GM12878 (cell line): ENCODE results near the gene CALN1. TPM values are rescaled to one million over a fixed set of nuclear protein-coding genes. Genes with fewer than 3 reads are reported as not detected.

Source experiments
- ATAC-seq: fragments of 200-7000 bp; cut with Tn5 transposase; 3 replicates; pipeline ENCODE4 v1.9.1; 2020; ENCODE audit warnings: mild to moderate bottlenecking, moderate library complexity
- BruUV-seq: library from RNA; stranded (reverse); fragments of 400-500 nt; replicated peaks from 2 replicates; lab custom pipeline; 2021; lab: Mats Ljungman, UMichigan
- CTCF ChIA-PET: fragments of 300-600 bp; sonication (Branson Sonifier 250); formaldehyde crosslinking; extraction: SDS; loops from one replicate; lab custom pipeline; 2021; ENCODE audit warnings: inconsistent platforms; lab: Yijun Ruan, JAX
- POLR2A ChIA-PET: fragments of 350-600 bp; formaldehyde crosslinking; extraction: SDS; loops from one replicate; lab custom pipeline; 2021; ENCODE audit warnings: inconsistent platforms; lab: Charles Lee
- RAD21 ChIA-PET: fragments of 300-600 bp; sonication (Branson Sonifier 250); formaldehyde crosslinking; loops from one replicate; lab custom pipeline; 2023; ENCODE audit warnings: antibody characterized with exemption; ENCODE audit not compliant: unreplicated experiment; lab: Charles Lee
- SMC1A ChIA-PET: fragments of 300-600 bp; sonication (Branson Sonifier 250); formaldehyde crosslinking; loops from one replicate; lab custom pipeline; 2023; ENCODE audit not compliant: unreplicated experiment, uncharacterized antibody; lab: Charles Lee
- DNase-seq: peaks from one replicate; pipeline ENCODE4 v3.0.0-alpha.2; 2011; ENCODE audit warnings: low read depth, low spot score
- FAIRE-seq: peaks from 3 replicates; lab custom pipeline; 2011; peaks lifted over from hg19 to GRCh38; lab: Jason Lieb, UNC
- H2AFZ ChIP-seq: 2 replicates; pipeline ENCODE4 v1.6.0; 2011; ENCODE audit warnings: low read depth, low read length, control low read depth; ENCODE audit not compliant: control insufficient read depth
- H3K27ac ChIP-seq: 2 replicates; pipeline ENCODE4 v1.5.1; 2011; ENCODE audit warnings: control low read depth; ENCODE audit not compliant: control insufficient read depth, insufficient read depth
- H3K27me3 ChIP-seq, 2 experiments: replicated peaks in 1 of 2; 2 replicates each; pipeline versions ENCODE4 v1.6.0 to v1.6.1; 2011; ENCODE audit warnings: low read length in 1 of 2; ENCODE audit not compliant: control insufficient read depth in 2 of 2, insufficient read depth in 2 of 2
- H3K36me3 ChIP-seq, 2 experiments: 2 replicates each; pipeline ENCODE4 v1.5.1; 2011; ENCODE audit warnings: low read length in 1 of 2; ENCODE audit not compliant: control insufficient read depth in 2 of 2, insufficient read depth in 2 of 2
- H3K4me1 ChIP-seq: 2 replicates; pipeline ENCODE4 v1.6.1; 2011; ENCODE audit warnings: mild to moderate bottlenecking, low read length, moderate library complexity, mixed read lengths; ENCODE audit not compliant: control insufficient read depth, insufficient read depth
- H3K4me2 ChIP-seq: 2 replicates; pipeline ENCODE4 v1.6.0; 2011; ENCODE audit warnings: control low read depth; ENCODE audit not compliant: control insufficient read depth, insufficient read depth
- H3K4me3 ChIP-seq: fragments of 200-600 bp; sonication (generic); 2 replicates; pipeline ENCODE4 v1.5.1; 2016
- H3K79me2 ChIP-seq: 2 replicates; pipeline ENCODE4 v1.6.0; 2011; ENCODE audit warnings: low read length; ENCODE audit not compliant: control insufficient read depth, insufficient read depth
- H3K9ac ChIP-seq: 2 replicates; pipeline ENCODE4 v1.8.0; 2011; ENCODE audit warnings: low read length, control low read depth, mixed read lengths; ENCODE audit not compliant: control insufficient read depth, insufficient read depth
- H3K9me3 ChIP-seq: replicated peaks from 3 replicates; pipeline ENCODE4 v1.5.1; 2011; ENCODE audit warnings: mild to moderate bottlenecking, low read length; ENCODE audit not compliant: control insufficient read depth, insufficient read depth
- H4K20me1 ChIP-seq: 2 replicates; pipeline ENCODE4 v1.6.0; 2011; ENCODE audit not compliant: control insufficient read depth, insufficient read depth
- ASH2L ChIP-seq: fragments of 300-600, 200-600 bp; sonication (generic); IDR thresholded peaks from 2 replicates; pipeline ENCODE4 v1.6.1; 2017; ENCODE audit warnings: low read depth, mild to moderate bottlenecking, borderline replicate concordance
- DPF2 ChIP-seq: fragments of 450-650 bp; IDR thresholded peaks from 2 replicates; pipeline ENCODE4 v1.6.1; 2017; ENCODE audit warnings: mild to moderate bottlenecking
- EED ChIP-seq: sonication (generic); IDR thresholded peaks from 2 replicates; pipeline ENCODE4 v1.6.1; 2016; ENCODE audit warnings: antibody characterized with exemption, low read depth
- GABPA ChIP-seq: IDR thresholded peaks from 2 replicates; pipeline ENCODE4 v1.6.1; 2014; ENCODE audit warnings: antibody characterized with exemption, low read depth, mild to moderate bottlenecking, inconsistent platforms
- HCFC1 ChIP-seq: fragments of 150-350 bp; IDR thresholded peaks from 2 replicates; pipeline ENCODE4 v1.6.1; 2014; ENCODE audit warnings: low read length
- TCF7 ChIP-seq: IDR thresholded peaks from 2 replicates; pipeline ENCODE4 v1.6.1; 2014; ENCODE audit warnings: antibody characterized with exemption, borderline replicate concordance
- YBX1 ChIP-seq: fragments of 450-650 bp; IDR thresholded peaks from 2 replicates; pipeline ENCODE4 v1.6.1; 2016; ENCODE audit warnings: antibody characterized with exemption
- ZNF274 ChIP-seq: IDR thresholded peaks from one replicate; pipeline ENCODE4 v1.8.0; 2011; ENCODE audit not compliant: insufficient read length, insufficient read depth
- ZNF622 ChIP-seq: fragments of 450-650 bp; IDR thresholded peaks from 2 replicates; pipeline ENCODE4 v1.6.1; 2017; ENCODE audit warnings: mild to moderate bottlenecking, inconsistent platforms
- ZSCAN29 ChIP-seq: fragments of 450-650 bp; IDR thresholded peaks from 2 replicates; pipeline ENCODE4 v1.6.1; 2017; ENCODE audit warnings: mild to moderate bottlenecking, moderate library complexity
- WGBS: methylation state at CpG from one replicate; pipeline ENCODE4 v1.1.6; 2016; ENCODE audit warnings: low lambda C conversion rate; ENCODE audit not compliant: insufficient replicate concordance, insufficient coverage; ENCODE audit errors: missing lambda C conversion rate; 5-methylcytosine and 5-hydroxymethylcytosine counted together
- in situ Hi-C: fragments of 300-500 bp; cut with MboI; formaldehyde crosslinking; loops from 9 replicates; pipeline ENCODE4 v1.14.3; 2018; ENCODE audit warnings: mixed read lengths
- intact Hi-C: fragments of 100-400 bp; cut with micrococcal nuclease; formaldehyde crosslinking; loops from one replicate; pipeline ENCODE4 v1.14.2; 2022; ENCODE audit not compliant: unreplicated experiment
- polyA plus RNA-seq, 11 experiments: library from polyadenylated mRNA; depleted of rRNA in 4 of 11; unstranded in 6 of 11; stranded (reverse) in 5 of 11; fragments of >200 nt; fragmentation: Nextera tagmentation in 4 of 11; fragmentation: Illumina TruSeq in 1 of 11; extraction: Ambion mirVana in 4 of 11; extraction: Trizol in 1 of 11; gene quantifications; 1 replicate in 1 of 11; 2 replicates in 10 of 11; pipeline versions ENCODE4 v1.2.1 to v1.2.3, GENCODE V29; 2011 to 2016; ENCODE audit warnings: inconsistent platforms in 2 of 11, missing spikeins in 2 of 11, low read depth in 1 of 11
- total RNA-seq, 4 experiments: library from RNA; depleted of rRNA in 3 of 4; stranded (reverse); fragments of >200 nt in 3 of 4; fragmentation: Illumina TruSeq in 1 of 4; extraction: Trizol in 1 of 4; gene quantifications; 2 replicates each; pipeline versions ENCODE4 v1.2.1 to v1.2.3, GENCODE V29; 2013 to 2021
- TF ChIP-seq, protein P1 (sequence below): fragments of 450-650 bp; formaldehyde crosslinking; IDR thresholded peaks from 2 replicates; pipeline ENCODE4 v1.5.0; 2022; ENCODE audit warnings: mild to moderate bottlenecking, missing genetic modification characterization
- TF ChIP-seq, protein P2 (sequence below), 3 experiments: IDR thresholded peaks in 2 of 3; conservative IDR thresholded peaks in 1 of 3; 2 replicates each; pipeline ENCODE4 v1.5.1; 2011; ENCODE audit warnings: low read depth in 3 of 3, low read length in 3 of 3, mild to moderate bottlenecking in 3 of 3, control low read depth in 2 of 3, moderate library complexity in 2 of 3, inconsistent platforms in 1 of 3, mixed read lengths in 1 of 3; ENCODE audit not compliant: control insufficient read depth in 2 of 3, insufficient read depth in 1 of 3; ENCODE audit errors: extremely low read depth in 1 of 3

The CALN1 gene
- total and polyA plus RNA-seq, 10 of the 15 experiments (the other 5 are each of a cell fraction or from before 2014, with no cell fraction given) = 0.48 to 15.3 (median 1.6) TPM

DNA sequence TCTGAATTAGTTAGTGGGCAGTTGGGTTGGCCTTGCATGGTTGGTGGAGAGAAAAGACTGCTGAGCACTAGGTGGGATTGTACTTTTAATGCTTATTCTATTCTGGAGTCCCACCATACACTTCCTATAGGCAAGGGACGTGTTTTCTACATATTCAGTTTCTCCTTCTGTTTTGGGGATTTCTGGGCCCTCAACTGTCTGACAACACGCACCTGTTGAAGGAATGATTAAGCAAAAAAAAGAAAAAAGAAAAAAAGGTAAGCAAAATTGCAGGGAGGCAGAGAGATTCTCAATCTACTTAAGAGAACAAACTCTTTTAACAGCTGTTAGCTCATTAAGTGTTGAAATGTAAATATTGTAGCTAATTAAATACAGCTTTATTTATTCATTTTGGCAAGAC is 541.3 kb downstream of the CALN1 start:
- intact Hi-C loops (no loop called here), in situ Hi-C loops (no loop called here)
- Histone ChIP-seq H3K9ac (no peak overlapping the region), H2AFZ (no peak overlapping the region), H4K20me1 (no peaks in the 10 kb centered on the region), H3K9me3 (no peaks in the 10 kb centered on the region), H3K27me3 (no peaks in the 10 kb centered on the region), H3K36me3 (no peaks in the 10 kb centered on the region), H3K27ac (no peak overlapping the region), H3K79me2 (no peaks in the 10 kb centered on the region), H3K4me3 (no peak overlapping the region), H3K4me1 (no peaks in the 10 kb centered on the region), H3K4me2 (no peak overlapping the region)
- ChIA-PET SMC1A (no interaction called here), POLR2A (no interaction called here), RAD21 (no interaction called here), CTCF (no interaction called here)
- BruUV-seq = no TSS peak
- no peak for DNase-seq
- TF ChIP-seq ZNF274 (no peak), EED (no peak), ZNF622 (no peak), ZSCAN29 (no peak), YBX1 (no peak), TCF7 (no peak), HCFC1 (no peak), GABPA (no peak), ASH2L (no peak), DPF2 (no peak)
- TF ChIP-seq, protein P1, sequence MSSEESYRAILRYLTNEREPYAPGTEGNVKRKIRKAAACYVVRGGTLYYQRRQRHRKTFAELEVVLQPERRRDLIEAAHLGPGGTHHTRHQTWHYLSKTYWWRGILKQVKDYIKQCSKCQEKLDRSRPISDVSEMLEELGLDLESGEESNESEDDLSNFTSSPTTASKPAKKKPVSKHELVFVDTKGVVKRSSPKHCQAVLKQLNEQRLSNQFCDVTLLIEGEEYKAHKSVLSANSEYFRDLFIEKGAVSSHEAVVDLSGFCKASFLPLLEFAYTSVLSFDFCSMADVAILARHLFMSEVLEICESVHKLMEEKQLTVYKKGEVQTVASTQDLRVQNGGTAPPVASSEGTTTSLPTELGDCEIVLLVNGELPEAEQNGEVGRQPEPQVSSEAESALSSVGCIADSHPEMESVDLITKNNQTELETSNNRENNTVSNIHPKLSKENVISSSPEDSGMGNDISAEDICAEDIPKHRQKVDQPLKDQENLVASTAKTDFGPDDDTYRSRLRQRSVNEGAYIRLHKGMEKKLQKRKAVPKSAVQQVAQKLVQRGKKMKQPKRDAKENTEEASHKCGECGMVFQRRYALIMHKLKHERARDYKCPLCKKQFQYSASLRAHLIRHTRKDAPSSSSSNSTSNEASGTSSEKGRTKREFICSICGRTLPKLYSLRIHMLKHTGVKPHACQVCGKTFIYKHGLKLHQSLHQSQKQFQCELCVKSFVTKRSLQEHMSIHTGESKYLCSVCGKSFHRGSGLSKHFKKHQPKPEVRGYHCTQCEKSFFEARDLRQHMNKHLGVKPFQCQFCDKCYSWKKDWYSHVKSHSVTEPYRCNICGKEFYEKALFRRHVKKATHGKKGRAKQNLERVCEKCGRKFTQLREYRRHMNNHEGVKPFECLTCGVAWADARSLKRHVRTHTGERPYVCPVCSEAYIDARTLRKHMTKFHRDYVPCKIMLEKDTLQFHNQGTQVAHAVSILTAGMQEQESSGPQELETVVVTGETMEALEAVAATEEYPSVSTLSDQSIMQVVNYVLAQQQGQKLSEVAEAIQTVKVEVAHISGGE (CRISPR knock-in tag) = no peak
- TF ChIP-seq, protein P2, sequence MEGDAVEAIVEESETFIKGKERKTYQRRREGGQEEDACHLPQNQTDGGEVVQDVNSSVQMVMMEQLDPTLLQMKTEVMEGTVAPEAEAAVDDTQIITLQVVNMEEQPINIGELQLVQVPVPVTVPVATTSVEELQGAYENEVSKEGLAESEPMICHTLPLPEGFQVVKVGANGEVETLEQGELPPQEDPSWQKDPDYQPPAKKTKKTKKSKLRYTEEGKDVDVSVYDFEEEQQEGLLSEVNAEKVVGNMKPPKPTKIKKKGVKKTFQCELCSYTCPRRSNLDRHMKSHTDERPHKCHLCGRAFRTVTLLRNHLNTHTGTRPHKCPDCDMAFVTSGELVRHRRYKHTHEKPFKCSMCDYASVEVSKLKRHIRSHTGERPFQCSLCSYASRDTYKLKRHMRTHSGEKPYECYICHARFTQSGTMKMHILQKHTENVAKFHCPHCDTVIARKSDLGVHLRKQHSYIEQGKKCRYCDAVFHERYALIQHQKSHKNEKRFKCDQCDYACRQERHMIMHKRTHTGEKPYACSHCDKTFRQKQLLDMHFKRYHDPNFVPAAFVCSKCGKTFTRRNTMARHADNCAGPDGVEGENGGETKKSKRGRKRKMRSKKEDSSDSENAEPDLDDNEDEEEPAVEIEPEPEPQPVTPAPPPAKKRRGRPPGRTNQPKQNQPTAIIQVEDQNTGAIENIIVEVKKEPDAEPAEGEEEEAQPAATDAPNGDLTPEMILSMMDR (IDR thresholded peaks at IDR 0.05 in 2 of 3, conservative IDR thresholded peaks at IDR 0.05 in 1 of 3; ENCODE audit: control insufficient read depth in 2 of 3, extremely low read depth in 1 of 3, insufficient read depth in 1 of 3, low read depth in 3 of 3, low read length in 3 of 3) = no peak
- WGBS = 0% methylated on average over 2 of the region's 2 CpGs
- ATAC-seq = no peak
- no peak for FAIRE-seq
